LHCN-M2 (cell line): ENCODE data around the gene DUOX1. TPM values are rescaled to one million over a fixed set of nuclear protein-coding genes. Genes with fewer than 3 reads are reported as not detected.

Experiments
- DNase-seq: peaks from one replicate; pipeline ENCODE4 v3.0.0-alpha.2; 2012; ENCODE audit warnings: low read depth
- total RNA-seq: library from RNA; depleted of rRNA; stranded (reverse); fragments of >200 nt; gene quantifications from 2 replicates; pipeline ENCODE4 v1.2.3, GENCODE V29; 2014

The DUOX1 gene
- total RNA-seq, 1 experiment from 2014 or later, result 0.06 TPM

GRCh38 chr15:45168286-45168685, 38.5 kb downstream of the DUOX1 start:
- DNase-seq, result no peak

GRCh38 chr15:45168751-45169551, 39.2 kb downstream of the DUOX1 start:
- DNase-seq, result no peak

DNA sequence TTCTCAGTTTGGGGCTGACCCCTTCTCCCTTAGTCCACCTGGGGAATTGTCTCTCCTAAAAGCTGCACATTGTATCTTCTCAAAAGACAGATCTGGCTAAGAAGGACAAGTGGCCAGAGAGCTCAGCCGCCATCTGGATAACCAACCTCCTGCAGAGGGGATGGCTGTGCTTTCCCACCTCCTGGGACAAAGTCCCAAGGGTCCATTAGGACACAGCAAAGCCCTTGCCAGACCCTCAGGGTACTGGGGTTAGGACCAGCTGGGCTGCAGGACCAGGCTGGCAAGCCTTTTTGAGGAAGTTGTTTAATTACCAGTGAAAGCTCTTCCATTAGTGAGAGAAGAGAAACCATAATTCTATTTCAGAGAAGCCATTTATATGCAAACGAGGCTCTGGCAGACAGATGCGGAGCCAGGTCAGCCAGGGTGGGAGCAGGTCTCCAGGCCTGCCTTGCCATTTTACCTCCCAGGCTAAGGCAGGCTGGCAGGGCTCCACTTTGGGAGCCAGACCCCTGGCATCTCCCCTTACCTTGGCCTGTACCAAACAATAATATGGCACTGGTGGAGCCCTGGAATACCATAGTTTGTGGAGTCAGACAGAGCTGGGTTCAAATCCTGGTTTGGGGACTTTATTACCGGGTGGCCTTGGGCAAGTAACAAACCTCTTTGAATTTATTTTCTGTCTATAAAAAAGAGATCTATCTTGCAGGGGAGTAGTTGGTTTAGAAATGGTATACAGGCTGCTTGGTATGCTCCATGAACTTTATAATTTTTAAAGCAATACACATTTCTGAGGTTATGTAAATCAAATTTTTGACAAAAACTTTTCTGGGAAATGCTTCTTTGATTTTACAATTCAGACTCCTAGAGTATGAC, 40.0 kb downstream of the DUOX1 start:
- DNase-seq, result no peak

DNA sequence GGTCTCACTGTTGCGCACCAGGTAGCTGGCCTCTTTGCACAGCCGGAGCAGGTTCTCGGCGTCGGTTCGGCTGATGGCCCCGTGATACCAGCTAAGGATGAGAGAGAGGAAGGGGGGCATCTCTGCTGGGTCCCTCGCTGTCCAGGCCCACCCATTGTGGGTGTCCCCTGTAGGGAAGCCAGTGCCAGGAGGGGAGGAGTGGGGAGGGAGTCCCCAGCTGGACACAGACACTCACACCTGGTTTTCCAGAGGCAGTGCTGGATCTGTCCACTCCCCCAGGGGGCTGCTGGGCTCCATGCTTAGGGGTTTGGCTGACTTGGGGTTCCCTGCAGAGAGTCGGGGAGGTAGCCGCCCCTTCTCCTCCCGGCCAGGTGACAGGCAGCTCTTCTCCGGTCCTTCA, 42.1 kb downstream of the DUOX1 start:
- no peak for DNase-seq

DNA sequence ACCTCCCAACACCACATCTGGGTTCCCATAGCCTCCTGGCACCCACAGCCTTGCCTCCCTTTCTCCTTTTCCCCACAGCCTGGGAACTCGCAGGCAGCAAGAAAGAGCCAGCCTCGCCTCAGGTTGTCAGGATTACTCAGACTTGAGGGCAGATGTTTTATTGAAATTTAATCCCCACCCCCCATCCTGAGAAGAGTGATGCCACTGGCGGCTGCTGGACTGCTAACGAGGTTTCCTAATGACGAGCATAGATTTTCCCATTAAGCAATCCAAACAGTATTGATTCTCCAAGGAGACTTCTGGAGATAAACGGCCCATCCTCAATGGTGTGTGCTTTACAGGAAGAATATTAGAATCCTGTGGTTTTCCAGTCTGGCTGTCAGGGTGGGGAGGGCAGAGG, 44.3 kb downstream of the DUOX1 start:
- DNase-seq, result no peak

GRCh38 chr15:45174577-45174976, 44.8 kb downstream of the DUOX1 start:
- no peak for DNase-seq

DNA sequence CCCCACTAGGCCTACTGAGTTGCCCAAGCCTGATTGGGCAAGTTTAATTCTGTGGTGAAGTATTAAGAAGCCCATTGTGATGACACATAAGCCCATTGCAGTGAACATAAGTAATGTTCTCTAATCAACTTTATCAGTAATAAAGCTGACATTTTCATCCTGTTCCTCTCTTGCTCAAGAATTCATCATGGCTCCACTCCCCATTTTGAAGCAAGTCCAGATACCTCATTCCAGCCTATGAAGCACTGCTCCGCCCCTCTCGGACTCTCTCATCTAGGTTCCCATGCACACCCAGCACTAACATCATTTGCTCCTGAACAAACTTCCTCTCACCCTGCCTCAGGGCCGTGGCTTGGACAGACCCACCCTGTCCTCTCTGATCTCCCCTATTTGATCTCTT, 47.5 kb downstream of the DUOX1 start:
- DNase-seq, result no peak

- no peak for DNase-seq
Observed at GRCh38 chr15:45179221-45179985, 49.6 kb downstream of the DUOX1 start.

- DNase-seq, result peak; percentile 91
Observed at GRCh38 chr15:45180201-45180600, 50.4 kb downstream of the DUOX1 start.

DNA sequence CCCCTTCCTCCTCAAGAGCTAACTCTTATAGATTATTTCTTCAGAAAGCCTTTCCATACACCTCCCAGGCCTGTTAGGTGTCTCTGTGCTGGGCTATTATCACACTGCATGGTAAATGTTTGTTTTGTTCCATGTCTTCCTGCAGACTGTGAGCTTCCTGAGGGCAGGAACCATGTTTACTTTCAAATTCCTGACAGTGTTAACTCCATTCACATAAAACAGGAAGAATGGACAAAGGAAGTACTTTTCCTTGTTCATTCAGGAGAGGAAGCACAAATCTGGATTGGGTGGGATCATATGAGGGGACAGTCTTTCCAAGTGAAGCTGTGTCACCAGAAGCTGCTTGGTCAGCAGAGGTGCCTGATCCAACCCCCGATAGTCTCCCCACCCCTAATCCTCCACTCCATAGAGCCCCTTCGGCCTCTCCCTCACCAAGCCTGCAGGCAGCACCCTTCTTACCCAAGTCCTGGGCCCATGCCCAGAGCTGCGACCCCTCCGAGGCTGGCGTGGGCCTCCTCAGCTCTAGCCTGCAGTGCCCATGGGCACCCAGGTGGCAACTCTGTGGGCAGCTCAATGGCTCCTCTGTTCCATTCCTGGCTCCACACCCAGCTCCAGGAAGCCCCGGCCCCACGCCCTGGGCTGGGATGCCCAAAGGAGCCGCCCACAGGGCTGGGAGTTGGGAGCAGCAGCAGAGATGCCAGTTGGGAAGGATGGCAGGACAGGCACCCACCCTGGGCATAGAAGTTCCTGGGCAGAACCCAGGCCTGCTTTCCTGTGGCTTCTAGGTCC, 51.0 kb downstream of the DUOX1 start:
- no peak for DNase-seq

DNA sequence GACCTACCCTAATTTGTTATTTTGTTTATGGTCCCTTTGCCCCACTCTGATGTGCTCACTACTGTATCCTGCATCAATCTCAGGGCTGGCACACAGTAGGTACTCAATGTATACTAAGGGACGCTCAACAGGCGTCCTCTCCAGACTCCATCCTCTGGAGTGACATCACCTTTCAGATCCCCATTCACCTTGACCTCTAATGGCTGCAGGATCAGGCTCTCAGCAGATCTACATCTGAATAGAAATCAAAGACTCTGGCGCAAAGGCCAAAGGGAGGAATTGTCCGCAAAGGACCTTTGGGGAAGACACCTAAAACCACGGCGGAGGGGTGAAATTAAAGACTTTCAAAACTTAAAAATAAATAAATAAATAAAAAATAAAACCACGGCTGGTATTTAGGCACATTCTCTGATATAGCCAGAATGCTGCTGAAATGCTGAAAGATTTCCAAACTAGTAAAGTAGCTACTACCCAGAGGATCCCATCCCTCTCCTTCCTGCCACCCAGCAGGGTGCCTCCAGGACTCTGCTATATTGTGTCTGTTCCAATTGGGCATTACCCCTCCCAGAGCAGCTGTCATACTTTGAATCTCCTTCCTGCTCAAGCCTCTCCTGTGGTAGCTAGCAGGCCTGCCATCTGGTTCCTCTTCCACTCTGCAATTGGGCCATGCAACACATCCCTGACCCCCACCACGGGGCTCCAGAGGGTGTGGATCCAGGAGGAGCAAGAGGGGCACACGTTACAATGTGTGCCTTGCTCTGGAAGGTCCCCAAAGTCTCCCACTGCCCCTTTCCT, 51.9 kb downstream of the DUOX1 start:
- peak; percentile 81 for DNase-seq

- no peak for DNase-seq
Observed at GRCh38 chr15:45182996-45183395, 53.2 kb downstream of the DUOX1 start.

- peak; percentile 45 for DNase-seq
Observed at GRCh38 chr15:45183511-45183910, 53.7 kb downstream of the DUOX1 start.

DNA sequence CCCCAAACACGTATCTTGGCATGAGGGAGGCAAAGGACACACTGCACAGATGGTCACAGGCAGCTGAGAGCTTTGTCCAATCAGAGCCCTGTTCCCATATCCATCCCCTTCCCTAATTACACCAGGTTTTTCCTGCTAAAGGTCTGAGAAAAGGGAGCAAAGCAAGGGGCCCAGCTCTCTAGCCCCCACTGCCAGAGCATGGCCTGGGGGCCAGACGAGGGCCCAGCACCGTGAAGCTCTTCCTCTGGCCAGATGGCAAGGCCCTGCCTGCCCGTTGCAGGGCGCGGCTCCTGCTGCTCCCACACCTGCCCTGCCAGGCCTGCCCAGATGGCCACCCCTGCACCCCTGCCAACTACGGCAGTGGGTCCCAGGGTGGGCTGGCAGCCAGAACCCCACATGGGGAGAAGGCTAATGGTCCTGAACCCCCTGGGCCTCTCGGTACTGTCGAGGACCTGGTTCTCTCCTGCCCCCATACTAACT, 54.8 kb downstream of the DUOX1 start:
- no peak for DNase-seq

DNA sequence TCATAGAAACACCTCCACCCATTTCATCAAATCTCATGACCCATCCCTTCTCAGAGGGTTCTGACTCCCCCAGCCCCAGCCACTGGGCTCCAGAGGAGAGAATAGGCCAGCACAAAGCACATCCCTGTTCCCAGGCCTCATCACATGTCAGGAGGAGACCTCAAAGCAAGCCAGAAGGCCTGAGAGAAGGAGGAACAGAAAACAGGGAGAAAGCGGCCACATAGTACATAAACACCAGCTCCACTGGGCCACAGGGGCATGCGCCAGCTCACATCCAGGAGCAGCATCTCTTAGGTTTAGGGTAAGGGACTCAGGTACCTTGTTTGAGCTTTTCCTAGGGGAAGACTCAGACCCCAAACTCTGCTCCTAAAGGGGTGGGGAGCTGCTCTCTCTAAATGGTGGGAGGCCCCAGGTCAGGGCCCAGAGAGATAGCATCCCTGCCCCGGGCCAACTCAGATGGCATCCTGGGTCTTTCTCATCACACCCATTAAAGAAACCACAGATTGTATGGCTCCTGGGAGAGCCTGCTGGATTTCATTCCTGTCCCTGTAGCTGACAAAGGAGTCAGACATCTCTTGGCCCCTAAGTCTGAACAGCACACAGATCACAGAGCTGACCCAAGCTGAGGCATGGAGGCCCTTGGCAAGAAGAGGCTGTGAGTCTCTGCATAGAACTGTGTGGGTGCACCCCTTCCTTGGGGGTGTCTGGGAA, 55.4 kb downstream of the DUOX1 start:
- no peak for DNase-seq

- no peak for DNase-seq
Observed at GRCh38 chr15:45185903-45186770, 56.3 kb downstream of the DUOX1 start.

DNA sequence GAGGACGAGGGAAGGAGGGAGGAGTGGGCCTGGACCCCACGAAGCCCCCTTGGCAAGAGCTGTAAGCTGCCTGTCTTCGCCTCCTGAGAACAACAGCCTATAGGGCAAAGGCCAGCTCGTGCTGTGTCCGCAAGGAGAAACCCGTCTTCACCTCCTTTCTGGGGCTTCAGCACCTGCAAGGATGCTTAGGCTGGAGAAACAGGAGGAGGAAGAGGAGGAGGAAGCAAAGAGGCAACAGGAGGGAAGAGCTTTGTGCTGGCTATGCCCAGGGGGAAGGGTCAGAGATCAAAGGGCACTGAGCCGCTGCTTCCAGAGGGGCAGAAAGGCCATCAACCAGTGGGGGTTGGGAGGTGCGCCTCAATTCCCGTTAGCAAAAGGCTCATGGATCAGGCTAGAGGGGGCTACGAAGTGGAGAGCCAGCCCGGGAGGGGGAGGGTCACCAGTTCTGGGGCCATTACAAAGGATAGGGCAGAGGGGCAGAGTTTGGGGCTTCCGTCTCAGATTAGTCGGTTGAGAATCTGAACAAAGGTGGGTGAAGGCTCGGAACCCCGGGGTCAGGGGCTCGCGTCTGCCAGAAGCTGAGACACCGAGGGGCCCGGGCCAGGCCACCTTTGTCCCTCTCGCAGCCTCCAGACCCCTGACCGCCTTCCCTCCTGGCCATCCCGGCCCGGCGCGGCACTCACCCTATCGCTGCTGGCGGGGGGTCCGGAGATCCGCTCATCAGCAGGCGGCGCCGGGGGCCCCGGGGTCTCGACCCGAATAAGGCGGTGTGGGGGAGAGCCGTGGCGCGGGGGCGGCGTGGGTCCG, 57.2 kb downstream of the DUOX1 start:
- no peak for DNase-seq

DNA sequence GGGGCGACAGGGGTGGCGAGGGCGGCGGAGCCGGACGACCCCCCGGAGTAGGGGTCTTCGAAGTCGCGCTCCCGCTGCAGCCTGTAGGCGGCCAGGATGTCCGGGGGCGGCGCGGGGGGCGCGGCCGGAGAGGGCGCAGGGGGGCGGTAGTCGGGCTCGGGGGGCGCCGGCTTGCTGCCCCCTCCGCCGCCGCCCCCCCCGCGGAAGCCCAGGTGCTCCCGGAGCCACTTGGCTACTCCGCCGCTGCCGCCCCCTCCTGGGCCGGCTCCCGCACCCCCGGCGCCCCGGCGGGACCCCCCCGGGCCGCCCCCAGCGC, 57.7 kb downstream of the DUOX1 start:
- DNase-seq, result no peak
